Spleen (tissue), 11 donors: ENCODE measurements around the gene P2RY14. TPM values are rescaled to one million over a fixed set of nuclear protein-coding genes. Genes with fewer than 3 reads are reported as not detected.
"Not testable (repeated sequence)": the region's sequence is repeated elsewhere in the genome, so short reads cannot be mapped to it uniquely, and the experiment has no call there.

Source experiments
- DNase-seq: peaks from one replicate; pipeline ENCODE4 v3.0.0-alpha.2; 2020
- H3K27ac ChIP-seq, 8 donors: fragments of 200-600 bp; sonication (generic) in 7 of 8; 1 replicate in 4 of 8; 2 replicates in 4 of 8; pipeline versions ENCODE4 v1.5.0 to v1.8.0; 2016 to 2021; ENCODE audit warnings: inconsistent platforms in 4 of 8, mild to moderate bottlenecking in 4 of 8, moderate library complexity in 1 of 8
- H3K27me3 ChIP-seq, 7 donors: fragments of 200-600 bp; sonication (generic) in 6 of 7; replicated peaks in 1 of 7; 1 replicate in 4 of 7; 2 replicates in 3 of 7; pipeline versions ENCODE4 v1.5.0 to v1.8.0; 2016 to 2021; ENCODE audit warnings: inconsistent platforms in 3 of 7, mild to moderate bottlenecking in 1 of 7
- H3K36me3 ChIP-seq, 6 donors: fragments of 200-600 bp; sonication (generic) in 5 of 6; 1 replicate in 4 of 6; 2 replicates in 2 of 6; pipeline versions ENCODE4 v1.5.0 to v1.8.0; 2016 to 2021; ENCODE audit warnings: inconsistent platforms in 2 of 6
- H3K4me1 ChIP-seq, 6 donors: fragments of 200-600 bp; sonication (generic) in 5 of 6; 1 replicate in 3 of 6; 2 replicates in 3 of 6; pipeline versions ENCODE4 v1.5.0 to v1.8.0; 2016 to 2021; ENCODE audit warnings: inconsistent platforms in 3 of 6
- H3K4me3 ChIP-seq, 8 donors: fragments of 200-600 bp; sonication (generic) in 7 of 8; 1 replicate in 4 of 8; 2 replicates in 4 of 8; pipeline versions ENCODE4 v1.5.0 to v1.8.0; 2016 to 2021; ENCODE audit warnings: inconsistent platforms in 4 of 8, mild to moderate bottlenecking in 4 of 8, moderate library complexity in 2 of 8
- H3K9me3 ChIP-seq, 8 donors: fragments of 200-600 bp; sonication (generic) in 7 of 8; 1 replicate in 4 of 8; 2 replicates in 4 of 8; pipeline versions ENCODE4 v1.5.0 to v1.8.0; 2016 to 2021; ENCODE audit warnings: inconsistent platforms in 4 of 8
- CTCF ChIP-seq, 11 experiments: fragments of 200-600 bp in 7 of 11; fragments of 450-650 bp in 4 of 11; sonication (generic) in 4 of 11; IDR thresholded peaks in 8 of 11; conservative IDR thresholded peaks in 3 of 11; 1 replicate in 7 of 11; 2 replicates in 4 of 11; pipeline versions ENCODE4 v1.4.0 to v1.8.0; 2016 to 2021; ENCODE audit warnings: antibody characterized with exemption in 11 of 11, inconsistent platforms in 4 of 11, mild to moderate bottlenecking in 1 of 11
- POLR2A ChIP-seq, 3 donors: fragments of 450-650 bp; IDR thresholded peaks; one replicate each; pipeline ENCODE4 v1.5.1; 2017; ENCODE audit warnings: antibody characterized with exemption in 3 of 3, mild to moderate bottlenecking in 1 of 3
- POLR2AphosphoS5 ChIP-seq, 3 donors: sonication (generic); formaldehyde crosslinking; IDR thresholded peaks; one replicate each; pipeline ENCODE4 v1.5.1; 2017; ENCODE audit warnings: antibody characterized with exemption in 3 of 3
- WGBS, 5 donors: extraction: QIAGEN DNeasy Blood & Tissue Kit in 3 of 5; methylation state at CpG; one replicate each; pipeline versions ENCODE4 v1.1.5 to v1.1.7; 2013 to 2018; 5-methylcytosine and 5-hydroxymethylcytosine counted together
- intact Hi-C: fragments of 100-400 bp; cut with DNase I; formaldehyde crosslinking; loops from one replicate; pipeline ENCODE4 v1.15.0; 2023; ENCODE audit warnings: low total_unique reads
- polyA plus RNA-seq, 3 donors: library from polyadenylated mRNA; stranded (reverse); fragments of 200-250 nt; gene quantifications; one replicate each; pipeline ENCODE4 v1.2.1, GENCODE V29; 2013
- total RNA-seq, 7 donors: library from RNA; depleted of rRNA in 3 of 7; stranded (reverse); fragments of >200 nt in 3 of 7; fragmentation: NEBNext Ultra II Directional in 4 of 7; extraction: Animal tissue kit (Norgen Biotek cat#: 25700) in 4 of 7; gene quantifications; one replicate each; pipeline versions ENCODE4 v1.1.0 to v1.2.1, GENCODE V29; 2016 to 2021
- donor health status: healthy with polysubstance abuse.
- donor health status: DM: no; HTN: no; CAD: no; lungs with moderate emphysema.
- donor health status: DM: no; HTN: no; CAD: no.
- donor health status: Bipolar disorder and iron deficiency.
- donor health status: healthy.
- donor health status: DM: no; HTN: no; CAD: no.
- donor health status: DM: yes; HTN: yes; CAD: no.

Gene P2RY14
- total and polyA plus RNA-seq, 10 donors = 0.32 to 5.2 (median 1.9) TPM

- no peak for TF ChIP-seq POLR2A (IDR thresholded peaks at IDR 0.05)
- TF ChIP-seq POLR2AphosphoS5 (IDR thresholded peaks at IDR 0.05) = no peak
- TF ChIP-seq CTCF (IDR thresholded peaks at IDR 0.05 in 8 of 11, conservative IDR thresholded peaks at IDR 0.05 in 3 of 11) = no peak
- intact Hi-C loops = no loop called here
- no peaks in the 10 kb centered on the region for H3K27me3 ChIP-seq
- no peaks in the 10 kb centered on the region for H3K9me3 ChIP-seq
- H3K27ac ChIP-seq = no peak overlapping the region
- DNase-seq = no peak
- H3K36me3 ChIP-seq = no peaks in the 10 kb centered on the region
- H3K4me3 ChIP-seq = no peak overlapping the region
- peaks cover 7 to 23% (median 11%) of the 10 kb centered on the region in 6 donors for H3K4me1 ChIP-seq
- WGBS, 5 donors = 94 to 100% (median 96%) methylated on average over 2 of the region's 2 CpGs
Measured at GRCh38 chr3:151175952-151176351, 102.4 kb downstream of the P2RY14 start.

- Histone ChIP-seq H3K36me3 (no peaks in the 10 kb centered on the region), H3K27ac (no peak overlapping the region), H3K4me3 (no peak overlapping the region), H3K27me3 (no peaks in the 10 kb centered on the region), H3K4me1 (peaks cover 23 to 39% (median 27%) of the 10 kb centered on the region in 6 donors), H3K9me3 (no peaks in the 10 kb centered on the region)
- no peak for DNase-seq
- TF ChIP-seq POLR2A (IDR thresholded peaks at IDR 0.05) (no peak), CTCF (IDR thresholded peaks at IDR 0.05 in 8 of 11, conservative IDR thresholded peaks at IDR 0.05 in 3 of 11) (no peak), POLR2AphosphoS5 (IDR thresholded peaks at IDR 0.05) (no peak)
- intact Hi-C loops = no loop called here
- 41 to 64% (median 46%) methylated on average over 2 of the region's 2 CpGs for WGBS, 5 donors
Measured at GRCh38 chr3:151174351-151174750, 104.0 kb downstream of the P2RY14 start.

GRCh38 chr3:151171145-151171757, 107.1 kb downstream of the P2RY14 start:
- Histone ChIP-seq H3K4me3 (peak overlapping the region in 1 of 8 donors; percentile 18), H3K9me3 (no peaks in the 10 kb centered on the region), H3K36me3 (no peaks in the 10 kb centered on the region), H3K27me3 (no peaks in the 10 kb centered on the region), H3K4me1 (peaks cover 25 to 53% (median 41%) of the 10 kb centered on the region in 6 donors), H3K27ac (peak overlapping the region in 7 of 8 donors; percentile 18 to 87 (median 77))
- intact Hi-C loops = no loop called here
- 13 to 31% (median 18%) methylated on average over 5 of the region's 5 CpGs for WGBS, 5 donors
- DNase-seq = no peak
- TF ChIP-seq CTCF (IDR thresholded peaks at IDR 0.05 in 8 of 11, conservative IDR thresholded peaks at IDR 0.05 in 3 of 11) (no peak), POLR2AphosphoS5 (IDR thresholded peaks at IDR 0.05) (peak in 1 of 3 donors; percentile 61)

- H3K27me3 ChIP-seq, H3K36me3 ChIP-seq, H3K9me3 ChIP-seq: not testable (repeated sequence)
- intact Hi-C loops = loop anchor here (2.0 kb wide), 1 partner anchor 113 kb away; no protein-coding TSS in a partner anchor
- peak; percentile 82 for DNase-seq
- 52 to 61% (median 59%) methylated on average over 9 of the region's 9 CpGs for WGBS, 5 donors
- Histone ChIP-seq H3K4me3 (peak overlapping the region in 1 of 8 donors; percentile 39), H3K27ac (peak overlapping the region; percentile 32 to 87 (median 76)), H3K4me1 (peaks cover 25 to 53% (median 41%) of the 10 kb centered on the region in 6 donors)
Measured at GRCh38 chr3:151169948-151170679, 108.2 kb downstream of the P2RY14 start.
